Measurements from ENCODE around the gene TMEM192. TPM values are rescaled to one million over a fixed set of nuclear protein-coding genes. Genes with fewer than 3 reads are reported as not detected.

TMEM192 gene
- total RNA-seq, 1 experiment from 2014 or later, result 16.8 TPM

DNA sequence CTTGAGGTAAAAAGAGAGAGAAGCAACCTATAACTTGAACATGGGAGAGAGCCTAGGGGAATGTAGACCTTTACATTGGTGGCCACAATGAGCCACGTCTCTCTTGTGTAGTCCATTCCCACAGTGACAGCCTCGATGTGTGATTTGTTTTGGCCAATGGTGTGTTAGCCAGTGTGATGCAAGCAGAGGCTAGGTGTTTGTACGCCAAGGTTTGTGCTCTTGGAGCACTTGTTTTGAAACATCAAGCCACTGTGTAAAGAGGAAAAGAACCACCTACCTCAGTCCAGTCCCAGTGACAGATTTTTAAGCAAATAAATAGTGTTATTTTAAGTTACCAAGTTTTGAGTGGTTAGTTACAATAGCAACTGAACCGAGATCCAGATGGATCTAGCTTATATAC is 23.9 kb upstream of the TMEM192 start:
- ChIA-PET POLR2A (ENCODE audit: unreplicated experiment) (no interaction called here), CTCF (no interaction called here)

GRCh38 chr4:165133150-165133549 is 20.5 kb upstream of the TMEM192 start:
- no peak overlapping the region for H2AFZ ChIP-seq
- no peak for DNase-seq
- ChIA-PET POLR2A (ENCODE audit: unreplicated experiment) (no interaction called here), CTCF (no interaction called here)
- H3K9me3 ChIP-seq (ENCODE audit: insufficient read depth, low read depth), result no peaks in the 10 kb centered on the region
- no peaks in the 10 kb centered on the region for H3K79me2 ChIP-seq (ENCODE audit: low read depth)
- H3K4me2 ChIP-seq, result no peak overlapping the region
- no peaks in the 10 kb centered on the region for H3K36me3 ChIP-seq (ENCODE audit: low read depth)
- TF ChIP-seq CTCF (conservative IDR thresholded peaks at IDR 0.05) (no peak), EZH2 (IDR thresholded peaks at IDR 0.05; ENCODE audit: low read depth) (no peak)
- H3F3A ChIP-seq (ENCODE audit: insufficient read depth, low read depth), result no peaks in the 10 kb centered on the region
- intact Hi-C loops (cut with micrococcal nuclease; ENCODE audit: unreplicated experiment), result loop anchor here (5.0 kb wide), 1 partner anchor 959 kb away; no protein-coding TSS in a partner anchor
- H3K4me3 ChIP-seq, result no peak overlapping the region
- no peaks in the 10 kb centered on the region for H4K20me1 ChIP-seq (ENCODE audit: insufficient read depth)
- H3K9me2 ChIP-seq (ENCODE audit: insufficient read depth), result no peaks in the 10 kb centered on the region
- no peaks in the 10 kb centered on the region for H3K4me1 ChIP-seq (replicated peaks; ENCODE audit: insufficient read depth)
- no peak overlapping the region for H3K27ac ChIP-seq
- no TSS peak for BruUV-seq (replicated peaks)
- H3K27me3 ChIP-seq (ENCODE audit: insufficient read depth, low read depth), result no peaks in the 10 kb centered on the region

More for the DNA sequence above, 23.9 kb upstream of the TMEM192 start:
- BruUV-seq (replicated peaks), result no TSS peak
- Histone ChIP-seq H3K79me2 (ENCODE audit: low read depth) (no peaks in the 10 kb centered on the region), H3K27me3 (ENCODE audit: insufficient read depth, low read depth) (no peaks in the 10 kb centered on the region), H3K4me1 (replicated peaks; ENCODE audit: insufficient read depth) (no peaks in the 10 kb centered on the region), H3K27ac (no peak overlapping the region), H3K9me2 (ENCODE audit: insufficient read depth) (no peaks in the 10 kb centered on the region), H2AFZ (no peak overlapping the region), H3K4me3 (no peak overlapping the region), H4K20me1 (ENCODE audit: insufficient read depth) (no peaks in the 10 kb centered on the region), H3K9me3 (ENCODE audit: insufficient read depth, low read depth) (no peaks in the 10 kb centered on the region), H3F3A (ENCODE audit: insufficient read depth, low read depth) (no peaks in the 10 kb centered on the region), H3K36me3 (ENCODE audit: low read depth) (no peaks in the 10 kb centered on the region), H3K4me2 (no peak overlapping the region)
- intact Hi-C loops (cut with micrococcal nuclease; ENCODE audit: unreplicated experiment), result no loop called here
- DNase-seq, result no peak
- TF ChIP-seq CTCF (conservative IDR thresholded peaks at IDR 0.05) (no peak), EZH2 (IDR thresholded peaks at IDR 0.05; ENCODE audit: low read depth) (no peak)

DNA sequence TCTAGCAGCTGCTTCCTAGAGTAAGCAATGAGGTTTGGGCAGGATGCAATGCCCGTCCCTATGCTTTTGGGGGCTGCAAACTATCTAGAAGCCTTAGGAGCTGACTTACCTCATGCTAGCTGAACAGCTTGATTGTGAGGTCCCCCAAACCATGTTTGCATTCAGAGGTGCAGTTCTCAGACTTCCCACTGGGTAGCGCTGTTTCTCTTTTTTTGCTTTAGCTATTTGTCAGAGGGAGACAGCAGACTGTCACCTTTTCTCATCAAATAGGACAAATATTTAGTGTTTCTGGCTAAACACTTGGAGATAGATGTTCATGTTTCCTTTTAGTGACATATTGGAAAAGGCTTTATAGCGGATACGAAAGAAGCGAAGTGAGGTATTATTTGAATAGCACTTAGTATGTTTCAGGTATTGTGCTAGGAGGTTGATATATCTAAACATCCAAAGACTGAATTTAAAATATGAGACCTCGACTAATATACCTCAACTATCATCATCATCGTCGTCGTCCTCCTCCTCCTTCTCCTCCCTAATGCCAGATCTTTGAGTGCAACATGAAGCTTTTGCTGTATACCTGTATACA is 18.7 kb upstream of the TMEM192 start:
- BruUV-seq (replicated peaks), result no TSS peak
- Histone ChIP-seq H3K4me3 (no peak overlapping the region), H3K36me3 (ENCODE audit: low read depth) (no peaks in the 10 kb centered on the region), H3K9me3 (ENCODE audit: insufficient read depth, low read depth) (no peaks in the 10 kb centered on the region), H3K27me3 (ENCODE audit: insufficient read depth, low read depth) (no peaks in the 10 kb centered on the region), H2AFZ (no peak overlapping the region), H3K27ac (no peak overlapping the region), H3K9me2 (ENCODE audit: insufficient read depth) (no peaks in the 10 kb centered on the region), H3K4me1 (replicated peaks; ENCODE audit: insufficient read depth) (no peaks in the 10 kb centered on the region), H3F3A (ENCODE audit: insufficient read depth, low read depth) (no peaks in the 10 kb centered on the region), H3K4me2 (no peak overlapping the region), H4K20me1 (ENCODE audit: insufficient read depth) (no peaks in the 10 kb centered on the region), H3K79me2 (ENCODE audit: low read depth) (no peaks in the 10 kb centered on the region)
- TF ChIP-seq EZH2 (IDR thresholded peaks at IDR 0.05; ENCODE audit: low read depth) (no peak), CTCF (conservative IDR thresholded peaks at IDR 0.05) (peak; percentile 89)
- ChIA-PET CTCF (interaction anchor here (0.7 to 1.1 kb wide), 6 partner anchors 18 to 213 kb away, joined by 3 to 7 read pairs (median 3); partner anchors contain the start of genes MSMO1 and TMEM192), POLR2A (ENCODE audit: unreplicated experiment) (interaction anchor here (0.7 to 0.8 kb wide), 2 partner anchors 196 to 1012 kb away, joined by 3 to 6 read pairs; partner anchors contain the start of gene MSMO1)
- DNase-seq, result peak; percentile 35 to 69
- intact Hi-C loops (cut with micrococcal nuclease; ENCODE audit: unreplicated experiment), result loop anchor here (1.0 to 5.0 kb wide), 5 partner anchors 91 to 961 kb away; partner anchors contain the start of gene MSMO1
